ENCODE results near the gene ARL4A.

Gene ARL4A

DNA sequence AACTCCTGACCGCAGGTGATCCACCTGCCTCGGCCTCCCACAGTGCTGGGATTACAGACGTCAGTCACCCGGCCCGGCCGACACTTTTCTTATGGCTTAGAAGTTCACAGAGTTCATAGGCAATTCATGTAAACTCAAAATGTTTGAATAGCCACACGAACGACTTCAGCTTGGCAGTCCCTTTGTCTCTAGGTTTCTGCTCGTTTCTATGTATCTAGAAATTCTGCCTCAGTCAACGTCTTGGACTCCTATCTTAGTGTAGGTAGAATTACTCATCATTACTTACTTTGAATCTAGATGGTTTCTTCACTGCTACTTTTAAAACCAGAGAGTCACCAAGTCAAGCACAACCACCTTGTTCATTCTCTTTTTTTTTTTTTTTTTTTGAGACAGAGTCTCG, 23.7 kb downstream of the ARL4A start (continued):
- TF ChIP-seq PPARA (CRISPR knock-in tag; IDR thresholded peaks at IDR 0.05; ENCODE audit: borderline replicate concordance) = no peak
- TF ChIP-seq ZNF70 (CRISPR knock-in tag; IDR thresholded peaks at IDR 0.05) = no peak
- TF ChIP-seq SNAI2 (CRISPR knock-in tag; IDR thresholded peaks at IDR 0.05) = no peak
- no peak for TF ChIP-seq TOX (CRISPR knock-in tag; IDR thresholded peaks at IDR 0.05; ENCODE audit: borderline replicate concordance)
- TF ChIP-seq, protein P1, sequence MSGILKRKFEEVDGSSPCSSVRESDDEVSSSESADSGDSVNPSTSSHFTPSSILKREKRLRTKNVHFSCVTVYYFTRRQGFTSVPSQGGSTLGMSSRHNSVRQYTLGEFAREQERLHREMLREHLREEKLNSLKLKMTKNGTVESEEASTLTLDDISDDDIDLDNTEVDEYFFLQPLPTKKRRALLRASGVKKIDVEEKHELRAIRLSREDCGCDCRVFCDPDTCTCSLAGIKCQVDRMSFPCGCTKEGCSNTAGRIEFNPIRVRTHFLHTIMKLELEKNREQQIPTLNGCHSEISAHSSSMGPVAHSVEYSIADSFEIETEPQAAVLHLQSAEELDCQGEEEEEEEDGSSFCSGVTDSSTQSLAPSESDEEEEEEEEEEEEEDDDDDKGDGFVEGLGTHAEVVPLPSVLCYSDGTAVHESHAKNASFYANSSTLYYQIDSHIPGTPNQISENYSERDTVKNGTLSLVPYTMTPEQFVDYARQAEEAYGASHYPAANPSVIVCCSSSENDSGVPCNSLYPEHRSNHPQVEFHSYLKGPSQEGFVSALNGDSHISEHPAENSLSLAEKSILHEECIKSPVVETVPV (CRISPR knock-in tag; IDR thresholded peaks at IDR 0.05) = no peak
- TF ChIP-seq, protein P2, sequence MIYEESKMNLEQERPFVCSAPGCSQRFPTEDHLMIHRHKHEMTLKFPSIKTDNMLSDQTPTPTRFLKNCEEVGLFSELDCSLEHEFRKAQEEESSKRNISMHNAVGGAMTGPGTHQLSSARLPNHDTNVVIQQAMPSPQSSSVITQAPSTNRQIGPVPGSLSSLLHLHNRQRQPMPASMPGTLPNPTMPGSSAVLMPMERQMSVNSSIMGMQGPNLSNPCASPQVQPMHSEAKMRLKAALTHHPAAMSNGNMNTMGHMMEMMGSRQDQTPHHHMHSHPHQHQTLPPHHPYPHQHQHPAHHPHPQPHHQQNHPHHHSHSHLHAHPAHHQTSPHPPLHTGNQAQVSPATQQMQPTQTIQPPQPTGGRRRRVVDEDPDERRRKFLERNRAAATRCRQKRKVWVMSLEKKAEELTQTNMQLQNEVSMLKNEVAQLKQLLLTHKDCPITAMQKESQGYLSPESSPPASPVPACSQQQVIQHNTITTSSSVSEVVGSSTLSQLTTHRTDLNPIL (CRISPR knock-in tag; IDR thresholded peaks at IDR 0.05; ENCODE audit: low read depth) = no peak

DNA sequence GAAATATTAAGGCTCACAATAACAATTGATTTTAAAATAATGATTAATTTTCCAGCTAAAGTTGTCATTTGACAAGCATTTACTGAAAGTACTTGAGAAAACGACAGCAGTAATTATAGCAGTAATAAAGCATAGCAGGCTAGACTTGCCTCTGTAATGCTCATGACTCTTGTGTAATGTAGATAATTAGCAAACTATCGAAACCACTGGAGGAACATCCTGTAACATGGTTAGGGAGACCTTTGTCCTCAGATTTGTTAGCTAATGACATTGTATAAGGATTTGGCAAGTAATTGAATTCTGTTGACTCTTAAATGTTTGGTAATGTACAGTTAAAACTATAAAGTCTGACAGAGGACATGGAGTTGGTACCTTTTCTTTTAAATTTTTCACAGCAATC, 24.8 kb downstream of the ARL4A start:
- ATAC-seq = no peak
- TF ChIP-seq, protein P1 (CRISPR knock-in tag; IDR thresholded peaks at IDR 0.05) = no peak
- TF ChIP-seq ISL1 (CRISPR knock-in tag; IDR thresholded peaks at IDR 0.05) = no peak
- no peak for TF ChIP-seq SNAI2 (CRISPR knock-in tag; IDR thresholded peaks at IDR 0.05)
- TF ChIP-seq OSR1 (CRISPR knock-in tag; IDR thresholded peaks at IDR 0.05) = no peak
- TF ChIP-seq RARB (CRISPR knock-in tag; IDR thresholded peaks at IDR 0.05) = no peak
- TF ChIP-seq GLIS3 (CRISPR knock-in tag; IDR thresholded peaks at IDR 0.05) = no peak
- no peak for TF ChIP-seq BACH2 (CRISPR knock-in tag; IDR thresholded peaks at IDR 0.05; ENCODE audit: borderline replicate concordance)
- TF ChIP-seq CSDC2 (CRISPR knock-in tag; IDR thresholded peaks at IDR 0.05) = no peak
- TF ChIP-seq, protein P2 (CRISPR knock-in tag; IDR thresholded peaks at IDR 0.05; ENCODE audit: low read depth) = no peak
- TF ChIP-seq, protein P3, sequence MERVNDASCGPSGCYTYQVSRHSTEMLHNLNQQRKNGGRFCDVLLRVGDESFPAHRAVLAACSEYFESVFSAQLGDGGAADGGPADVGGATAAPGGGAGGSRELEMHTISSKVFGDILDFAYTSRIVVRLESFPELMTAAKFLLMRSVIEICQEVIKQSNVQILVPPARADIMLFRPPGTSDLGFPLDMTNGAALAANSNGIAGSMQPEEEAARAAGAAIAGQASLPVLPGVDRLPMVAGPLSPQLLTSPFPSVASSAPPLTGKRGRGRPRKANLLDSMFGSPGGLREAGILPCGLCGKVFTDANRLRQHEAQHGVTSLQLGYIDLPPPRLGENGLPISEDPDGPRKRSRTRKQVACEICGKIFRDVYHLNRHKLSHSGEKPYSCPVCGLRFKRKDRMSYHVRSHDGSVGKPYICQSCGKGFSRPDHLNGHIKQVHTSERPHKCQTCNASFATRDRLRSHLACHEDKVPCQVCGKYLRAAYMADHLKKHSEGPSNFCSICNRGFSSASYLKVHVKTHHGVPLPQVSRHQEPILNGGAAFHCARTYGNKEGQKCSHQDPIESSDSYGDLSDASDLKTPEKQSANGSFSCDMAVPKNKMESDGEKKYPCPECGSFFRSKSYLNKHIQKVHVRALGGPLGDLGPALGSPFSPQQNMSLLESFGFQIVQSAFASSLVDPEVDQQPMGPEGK (CRISPR knock-in tag; IDR thresholded peaks at IDR 0.05; ENCODE audit: borderline replicate concordance) = no peak
- no peak for TF ChIP-seq ZNF70 (CRISPR knock-in tag; IDR thresholded peaks at IDR 0.05)
- no peak for TF ChIP-seq ZC3H10 (CRISPR knock-in tag; IDR thresholded peaks at IDR 0.05)

DNA sequence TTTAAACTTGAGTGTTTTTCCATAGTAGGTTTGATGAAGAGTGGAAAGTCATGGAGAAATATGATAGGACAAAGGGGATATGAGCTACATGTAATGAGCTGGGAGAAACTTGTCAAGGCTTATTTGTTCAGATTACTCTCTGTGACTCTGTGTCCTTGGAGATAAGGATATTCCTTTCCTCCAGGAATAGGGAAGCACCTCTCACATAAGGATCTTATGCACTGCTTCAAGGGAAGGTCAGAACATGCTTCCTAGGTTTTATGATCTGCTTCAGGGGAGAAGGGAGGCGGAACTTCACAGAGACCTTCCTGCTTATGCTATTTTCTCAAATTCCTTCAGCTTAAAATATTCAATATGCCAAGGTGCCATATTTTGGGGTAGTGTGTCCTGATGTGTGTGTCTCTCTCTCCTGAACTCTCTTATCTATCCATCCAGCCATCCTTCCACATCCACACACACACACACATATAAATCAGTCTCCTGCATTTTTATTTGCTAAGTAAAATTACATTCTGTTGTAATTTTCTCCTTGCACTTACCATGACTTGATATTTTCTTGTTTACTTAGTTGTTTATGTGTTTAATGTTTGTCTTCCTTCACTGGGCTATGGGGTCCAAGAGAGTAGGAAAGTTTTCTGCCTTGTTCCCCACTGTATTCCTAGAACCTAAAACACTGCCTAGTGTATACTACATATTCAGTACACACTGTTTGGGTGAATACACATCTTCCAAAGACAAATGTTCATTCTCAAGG, 26.4 kb downstream of the ARL4A start:
- TF ChIP-seq, protein P4, sequence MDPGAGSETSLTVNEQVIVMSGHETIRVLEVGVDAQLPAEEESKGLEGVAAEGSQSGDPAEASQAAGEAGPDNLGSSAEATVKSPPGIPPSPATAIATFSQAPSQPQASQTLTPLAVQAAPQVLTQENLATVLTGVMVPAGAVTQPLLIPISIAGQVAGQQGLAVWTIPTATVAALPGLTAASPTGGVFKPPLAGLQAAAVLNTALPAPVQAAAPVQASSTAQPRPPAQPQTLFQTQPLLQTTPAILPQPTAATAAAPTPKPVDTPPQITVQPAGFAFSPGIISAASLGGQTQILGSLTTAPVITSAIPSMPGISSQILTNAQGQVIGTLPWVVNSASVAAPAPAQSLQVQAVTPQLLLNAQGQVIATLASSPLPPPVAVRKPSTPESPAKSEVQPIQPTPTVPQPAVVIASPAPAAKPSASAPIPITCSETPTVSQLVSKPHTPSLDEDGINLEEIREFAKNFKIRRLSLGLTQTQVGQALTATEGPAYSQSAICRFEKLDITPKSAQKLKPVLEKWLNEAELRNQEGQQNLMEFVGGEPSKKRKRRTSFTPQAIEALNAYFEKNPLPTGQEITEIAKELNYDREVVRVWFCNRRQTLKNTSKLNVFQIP (CRISPR knock-in tag; IDR thresholded peaks at IDR 0.05; ENCODE audit: borderline replicate concordance, low read depth) = no peak
- TF ChIP-seq GLIS3 (CRISPR knock-in tag; IDR thresholded peaks at IDR 0.05) (no peak), ESRRG (CRISPR knock-in tag; IDR thresholded peaks at IDR 0.05) (no peak), OSR1 (CRISPR knock-in tag; IDR thresholded peaks at IDR 0.05) (no peak), ZNF8 (CRISPR knock-in tag; IDR thresholded peaks at IDR 0.05) (no peak), TCF4 (CRISPR knock-in tag; IDR thresholded peaks at IDR 0.05; ENCODE audit: borderline replicate concordance) (no peak), BACH2 (CRISPR knock-in tag; IDR thresholded peaks at IDR 0.05; ENCODE audit: borderline replicate concordance) (no peak), ZFP30 (CRISPR knock-in tag; IDR thresholded peaks at IDR 0.05) (no peak), ZC3H10 (CRISPR knock-in tag; IDR thresholded peaks at IDR 0.05) (no peak), ISL1 (CRISPR knock-in tag; IDR thresholded peaks at IDR 0.05) (no peak)
- TF ChIP-seq, protein P5, sequence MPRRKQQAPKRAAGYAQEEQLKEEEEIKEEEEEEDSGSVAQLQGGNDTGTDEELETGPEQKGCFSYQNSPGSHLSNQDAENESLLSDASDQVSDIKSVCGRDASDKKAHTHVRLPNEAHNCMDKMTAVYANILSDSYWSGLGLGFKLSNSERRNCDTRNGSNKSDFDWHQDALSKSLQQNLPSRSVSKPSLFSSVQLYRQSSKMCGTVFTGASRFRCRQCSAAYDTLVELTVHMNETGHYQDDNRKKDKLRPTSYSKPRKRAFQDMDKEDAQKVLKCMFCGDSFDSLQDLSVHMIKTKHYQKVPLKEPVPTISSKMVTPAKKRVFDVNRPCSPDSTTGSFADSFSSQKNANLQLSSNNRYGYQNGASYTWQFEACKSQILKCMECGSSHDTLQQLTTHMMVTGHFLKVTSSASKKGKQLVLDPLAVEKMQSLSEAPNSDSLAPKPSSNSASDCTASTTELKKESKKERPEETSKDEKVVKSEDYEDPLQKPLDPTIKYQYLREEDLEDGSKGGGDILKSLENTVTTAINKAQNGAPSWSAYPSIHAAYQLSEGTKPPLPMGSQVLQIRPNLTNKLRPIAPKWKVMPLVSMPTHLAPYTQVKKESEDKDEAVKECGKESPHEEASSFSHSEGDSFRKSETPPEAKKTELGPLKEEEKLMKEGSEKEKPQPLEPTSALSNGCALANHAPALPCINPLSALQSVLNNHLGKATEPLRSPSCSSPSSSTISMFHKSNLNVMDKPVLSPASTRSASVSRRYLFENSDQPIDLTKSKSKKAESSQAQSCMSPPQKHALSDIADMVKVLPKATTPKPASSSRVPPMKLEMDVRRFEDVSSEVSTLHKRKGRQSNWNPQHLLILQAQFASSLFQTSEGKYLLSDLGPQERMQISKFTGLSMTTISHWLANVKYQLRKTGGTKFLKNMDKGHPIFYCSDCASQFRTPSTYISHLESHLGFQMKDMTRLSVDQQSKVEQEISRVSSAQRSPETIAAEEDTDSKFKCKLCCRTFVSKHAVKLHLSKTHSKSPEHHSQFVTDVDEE (CRISPR knock-in tag; IDR thresholded peaks at IDR 0.05) = no peak
- TF ChIP-seq, protein P1 (CRISPR knock-in tag; IDR thresholded peaks at IDR 0.05) = no peak
- ATAC-seq = no peak

Measured in SK-N-SH treated with all-trans-retinoic acid at 6 μM for 48 hours (cell line).